ENCODE measurements around the gene FBXW11.
"Not testable (repeated sequence)": the region's sequence is repeated elsewhere in the genome, so short reads cannot be mapped to it uniquely, and the experiment has no call there.

The FBXW11 gene

GRCh38 chr5:171946000-171946781 lies 60.2 kb downstream of the FBXW11 start:
- no peaks in the 10 kb centered on the region for H3F3A ChIP-seq (ENCODE audit: low read depth)
- peaks cover 2% of the 10 kb centered on the region for H4K20me1 ChIP-seq (ENCODE audit: insufficient read depth, low read length, poor library complexity, severe bottlenecking)
- H3K4me1 ChIP-seq (ENCODE audit: insufficient read depth, low read length, poor library complexity, severe bottlenecking), result no peaks in the 10 kb centered on the region
- H3K9me2 ChIP-seq (replicated peaks; ENCODE audit: low read depth, low read length), result no peaks in the 10 kb centered on the region
- no peaks in the 10 kb centered on the region for H3K9me3 ChIP-seq (ENCODE audit: insufficient read depth, low read depth, low read length)
- H3K9ac ChIP-seq (ENCODE audit: low read depth, low read length, poor library complexity, severe bottlenecking), result no peak overlapping the region
- no peaks in the 10 kb centered on the region for H3K36me3 ChIP-seq (ENCODE audit: insufficient read depth, low read length)
- TF ChIP-seq EZH2phosphoT487 (IDR thresholded peaks at IDR 0.05; ENCODE audit: borderline replicate concordance), result no peak
- no peak for TF ChIP-seq CTCF (conservative IDR thresholded peaks at IDR 0.05; ENCODE audit: low read length)
- no peak overlapping the region for H2AFZ ChIP-seq (ENCODE audit: low read length)
- no peak overlapping the region for H3K4me2 ChIP-seq (ENCODE audit: low read depth, low read length, poor library complexity, severe bottlenecking)
- no peaks in the 10 kb centered on the region for H3K27me3 ChIP-seq (ENCODE audit: insufficient read depth, low read length, poor library complexity, severe bottlenecking)
- H3K4me3 ChIP-seq (ENCODE audit: low read length, poor library complexity, severe bottlenecking), result no peak overlapping the region
- H3K79me2 ChIP-seq (ENCODE audit: insufficient read depth, low read length), result peaks cover 36% of the 10 kb centered on the region

- no peaks in the 10 kb centered on the region for H3K27me3 ChIP-seq (ENCODE audit: insufficient read depth, low read length, poor library complexity, severe bottlenecking)
- H3F3A ChIP-seq (ENCODE audit: low read depth), result no peaks in the 10 kb centered on the region
- H3K9me2 ChIP-seq (replicated peaks; ENCODE audit: low read depth, low read length), result no peaks in the 10 kb centered on the region
- TF ChIP-seq EZH2phosphoT487 (IDR thresholded peaks at IDR 0.05; ENCODE audit: borderline replicate concordance), result no peak
- no peak for TF ChIP-seq CTCF (conservative IDR thresholded peaks at IDR 0.05; ENCODE audit: low read length)
- no peaks in the 10 kb centered on the region for H3K9me3 ChIP-seq (ENCODE audit: insufficient read depth, low read depth, low read length)
- no peak overlapping the region for H3K4me2 ChIP-seq (ENCODE audit: low read depth, low read length, poor library complexity, severe bottlenecking)
- peaks cover 34% of the 10 kb centered on the region for H3K79me2 ChIP-seq (ENCODE audit: insufficient read depth, low read length)
- H3K9ac ChIP-seq (ENCODE audit: low read depth, low read length, poor library complexity, severe bottlenecking), result no peak overlapping the region
- H2AFZ ChIP-seq (ENCODE audit: low read length), result no peak overlapping the region
- no peaks in the 10 kb centered on the region for H3K4me1 ChIP-seq (ENCODE audit: insufficient read depth, low read length, poor library complexity, severe bottlenecking)
- H3K4me3 ChIP-seq (ENCODE audit: low read length, poor library complexity, severe bottlenecking), result no peak overlapping the region
- H4K20me1 ChIP-seq (ENCODE audit: insufficient read depth, low read length, poor library complexity, severe bottlenecking), result peaks cover 2% of the 10 kb centered on the region
- H3K36me3 ChIP-seq (ENCODE audit: insufficient read depth, low read length), result no peaks in the 10 kb centered on the region
Measured at GRCh38 chr5:171945476-171945875, 61.0 kb downstream of the FBXW11 start.

- TF ChIP-seq CTCF (conservative IDR thresholded peaks at IDR 0.05; ENCODE audit: low read length), result no peak
- no peak for TF ChIP-seq EZH2phosphoT487 (IDR thresholded peaks at IDR 0.05; ENCODE audit: borderline replicate concordance)
- Histone ChIP-seq H3K9me3 (ENCODE audit: insufficient read depth, low read depth, low read length) (no peaks in the 10 kb centered on the region), H2AFZ (ENCODE audit: low read length) (no peak overlapping the region), H3K9ac (ENCODE audit: low read depth, low read length, poor library complexity, severe bottlenecking) (no peak overlapping the region), H3K4me3 (ENCODE audit: low read length, poor library complexity, severe bottlenecking) (no peak overlapping the region), H3K27me3 (ENCODE audit: insufficient read depth, low read length, poor library complexity, severe bottlenecking) (no peaks in the 10 kb centered on the region), H3K4me1 (ENCODE audit: insufficient read depth, low read length, poor library complexity, severe bottlenecking) (no peaks in the 10 kb centered on the region), H4K20me1 (ENCODE audit: insufficient read depth, low read length, poor library complexity, severe bottlenecking) (peaks cover 2% of the 10 kb centered on the region), H3K9me2 (replicated peaks; ENCODE audit: low read depth, low read length) (no peaks in the 10 kb centered on the region), H3K36me3 (ENCODE audit: insufficient read depth, low read length) (no peaks in the 10 kb centered on the region), H3K4me2 (ENCODE audit: low read depth, low read length, poor library complexity, severe bottlenecking) (no peak overlapping the region), H3K79me2 (ENCODE audit: insufficient read depth, low read length) (peaks cover 36% of the 10 kb centered on the region), H3F3A (ENCODE audit: low read depth) (no peaks in the 10 kb centered on the region)
Measured at GRCh38 chr5:171945066-171945465, 61.4 kb downstream of the FBXW11 start.

GRCh38 chr5:171942112-171942516 lies 64.3 kb downstream of the FBXW11 start:
- not testable (repeated sequence) for H3K4me2 ChIP-seq (ENCODE audit: low read depth, low read length, poor library complexity, severe bottlenecking); H3K9me3 ChIP-seq (ENCODE audit: insufficient read depth, low read depth, low read length); H3K9me2 ChIP-seq (replicated peaks; ENCODE audit: low read depth, low read length); H2AFZ ChIP-seq (ENCODE audit: low read length); H3K4me1 ChIP-seq (ENCODE audit: insufficient read depth, low read length, poor library complexity, severe bottlenecking); H3K9ac ChIP-seq (ENCODE audit: low read depth, low read length, poor library complexity, severe bottlenecking); H3K27me3 ChIP-seq (ENCODE audit: insufficient read depth, low read length, poor library complexity, severe bottlenecking); H4K20me1 ChIP-seq (ENCODE audit: insufficient read depth, low read length, poor library complexity, severe bottlenecking); H3F3A ChIP-seq (ENCODE audit: low read depth); H3K4me3 ChIP-seq (ENCODE audit: low read length, poor library complexity, severe bottlenecking); H3K36me3 ChIP-seq (ENCODE audit: insufficient read depth, low read length)
- H3K79me2 ChIP-seq (ENCODE audit: insufficient read depth, low read length), result peaks cover 28% of the 10 kb centered on the region

GRCh38 chr5:171941675-171942074 lies 64.8 kb downstream of the FBXW11 start:
- not testable (repeated sequence) for H3K27me3 ChIP-seq (ENCODE audit: insufficient read depth, low read length, poor library complexity, severe bottlenecking); H4K20me1 ChIP-seq (ENCODE audit: insufficient read depth, low read length, poor library complexity, severe bottlenecking); H3F3A ChIP-seq (ENCODE audit: low read depth); H2AFZ ChIP-seq (ENCODE audit: low read length); H3K4me3 ChIP-seq (ENCODE audit: low read length, poor library complexity, severe bottlenecking); H3K9ac ChIP-seq (ENCODE audit: low read depth, low read length, poor library complexity, severe bottlenecking); H3K4me2 ChIP-seq (ENCODE audit: low read depth, low read length, poor library complexity, severe bottlenecking); H3K36me3 ChIP-seq (ENCODE audit: insufficient read depth, low read length); H3K4me1 ChIP-seq (ENCODE audit: insufficient read depth, low read length, poor library complexity, severe bottlenecking); H3K9me2 ChIP-seq (replicated peaks; ENCODE audit: low read depth, low read length); H3K9me3 ChIP-seq (ENCODE audit: insufficient read depth, low read depth, low read length)
- peaks cover 25% of the 10 kb centered on the region for H3K79me2 ChIP-seq (ENCODE audit: insufficient read depth, low read length)

Data from Loucy (cell line).